HEK293 (cell line): ENCODE measurements around the gene UNC13A.

Source experiments
- CTCF ChIP-seq: fragments of 450-650 bp; formaldehyde crosslinking; IDR thresholded peaks from 2 replicates; pipeline ENCODE4 v1.5.1; 2016; ENCODE audit warnings: missing biosample characterization, missing genetic modification characterization
- IKZF3 ChIP-seq: fragments of 450-650 bp; IDR thresholded peaks from 2 replicates; pipeline ENCODE4 v1.5.0; 2018; ENCODE audit warnings: missing biosample characterization, mild to moderate bottlenecking, missing genetic modification characterization, moderate library complexity

- no peak for TF ChIP-seq IKZF3 (tag by site-specific recombination)
- TF ChIP-seq CTCF: no peak
These were observed 33.7 kb upstream of the UNC13A start for GRCh38 chr19:17721821-17722220.
